Astrocyte of the cerebellum (primary cell): ENCODE results near the gene LMCD1.

Experiments
- DNase-seq: peaks from one replicate; pipeline ENCODE4 v3.0.0-alpha.2; 2011; ENCODE audit warnings: low read depth
- H3K4me3 ChIP-seq: 2 replicates; pipeline ENCODE4 v1.5.1; 2011; ENCODE audit warnings: mild to moderate bottlenecking, low read depth, low read length, moderate library complexity
- in situ Hi-C: cut with HindIII; loops from 2 replicates; pipeline ENCODE4 v1.10.0; 2017; ENCODE audit warnings: low sequenced_read_pairs
- TF ChIP-seq, protein P1 (sequence below): IDR thresholded peaks from 2 replicates; pipeline ENCODE4 v1.5.1; 2012; ENCODE audit warnings: low read length, low read depth, moderate library complexity, mild to moderate bottlenecking; ENCODE audit errors: missing control alignments

The LMCD1 gene

DNA sequence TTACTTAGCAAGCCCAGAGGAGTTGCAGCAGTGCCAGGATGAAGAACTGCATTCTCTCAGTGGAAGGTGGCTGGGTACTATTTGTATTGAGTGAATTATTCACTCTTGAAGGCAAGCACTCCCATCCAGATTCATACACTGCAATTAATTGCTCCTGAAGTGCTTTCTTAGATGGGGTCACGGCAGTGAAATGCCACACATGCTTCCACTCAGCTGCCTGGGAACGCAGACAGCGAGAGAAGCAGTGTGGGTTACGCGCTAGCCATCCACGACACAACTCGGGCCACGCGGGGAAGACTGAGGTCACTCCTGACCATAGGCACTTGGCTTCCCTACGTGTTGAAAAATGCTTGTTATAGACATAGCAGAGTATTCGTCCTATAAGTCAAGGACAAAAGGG, 30.8 kb upstream of the LMCD1 start:
- H3K4me3 ChIP-seq, result no peak overlapping the region
- DNase-seq, result no peak
- TF ChIP-seq, protein P1, sequence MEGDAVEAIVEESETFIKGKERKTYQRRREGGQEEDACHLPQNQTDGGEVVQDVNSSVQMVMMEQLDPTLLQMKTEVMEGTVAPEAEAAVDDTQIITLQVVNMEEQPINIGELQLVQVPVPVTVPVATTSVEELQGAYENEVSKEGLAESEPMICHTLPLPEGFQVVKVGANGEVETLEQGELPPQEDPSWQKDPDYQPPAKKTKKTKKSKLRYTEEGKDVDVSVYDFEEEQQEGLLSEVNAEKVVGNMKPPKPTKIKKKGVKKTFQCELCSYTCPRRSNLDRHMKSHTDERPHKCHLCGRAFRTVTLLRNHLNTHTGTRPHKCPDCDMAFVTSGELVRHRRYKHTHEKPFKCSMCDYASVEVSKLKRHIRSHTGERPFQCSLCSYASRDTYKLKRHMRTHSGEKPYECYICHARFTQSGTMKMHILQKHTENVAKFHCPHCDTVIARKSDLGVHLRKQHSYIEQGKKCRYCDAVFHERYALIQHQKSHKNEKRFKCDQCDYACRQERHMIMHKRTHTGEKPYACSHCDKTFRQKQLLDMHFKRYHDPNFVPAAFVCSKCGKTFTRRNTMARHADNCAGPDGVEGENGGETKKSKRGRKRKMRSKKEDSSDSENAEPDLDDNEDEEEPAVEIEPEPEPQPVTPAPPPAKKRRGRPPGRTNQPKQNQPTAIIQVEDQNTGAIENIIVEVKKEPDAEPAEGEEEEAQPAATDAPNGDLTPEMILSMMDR, result no peak
- in situ Hi-C loops, result no loop called here

DNA sequence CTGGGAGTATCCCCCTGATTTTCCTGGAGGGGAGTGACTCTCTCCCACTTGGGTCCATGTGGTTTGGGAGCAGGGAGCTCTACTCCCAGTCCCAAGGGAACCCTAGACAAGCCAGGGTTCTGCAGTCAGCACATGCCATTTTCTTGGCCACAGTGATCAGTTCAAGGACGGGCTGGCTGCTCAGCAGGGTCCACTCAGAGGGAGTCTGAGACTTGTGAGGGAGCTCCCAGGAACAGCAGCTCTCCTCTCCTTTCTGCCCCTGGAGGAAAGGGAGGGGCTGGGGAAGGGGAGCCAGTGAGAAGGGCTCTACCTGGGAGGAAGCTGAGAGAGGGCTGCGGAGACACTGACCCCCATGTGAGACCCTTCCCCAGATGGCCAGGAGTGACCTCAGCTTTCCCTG, 29.1 kb upstream of the LMCD1 start:
- in situ Hi-C loops, result no loop called here
- DNase-seq, result no peak
- TF ChIP-seq, protein P1, result no peak
- H3K4me3 ChIP-seq, result no peak overlapping the region

DNA sequence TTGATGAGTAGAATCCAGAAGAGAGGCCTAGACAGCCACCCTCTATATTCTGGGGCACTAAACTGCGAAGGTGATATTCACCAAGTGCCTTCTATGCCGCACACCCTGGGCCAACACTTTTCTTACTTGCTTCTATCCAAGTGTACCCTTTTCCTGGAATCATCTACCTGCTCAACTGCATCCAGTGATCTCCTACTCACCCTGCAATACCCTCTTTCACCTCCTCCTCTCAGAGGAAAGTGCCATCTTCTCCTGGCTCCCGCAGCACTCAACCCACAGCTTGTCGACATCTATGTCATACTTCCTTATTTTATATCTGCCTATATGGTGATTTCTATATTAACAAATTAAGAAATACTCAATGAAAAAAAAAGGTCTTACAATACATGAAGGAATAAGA, 28.6 kb upstream of the LMCD1 start:
- TF ChIP-seq, protein P1, result no peak
- H3K4me3 ChIP-seq, result no peak overlapping the region
- in situ Hi-C loops, result no loop called here
- DNase-seq, result no peak

DNA sequence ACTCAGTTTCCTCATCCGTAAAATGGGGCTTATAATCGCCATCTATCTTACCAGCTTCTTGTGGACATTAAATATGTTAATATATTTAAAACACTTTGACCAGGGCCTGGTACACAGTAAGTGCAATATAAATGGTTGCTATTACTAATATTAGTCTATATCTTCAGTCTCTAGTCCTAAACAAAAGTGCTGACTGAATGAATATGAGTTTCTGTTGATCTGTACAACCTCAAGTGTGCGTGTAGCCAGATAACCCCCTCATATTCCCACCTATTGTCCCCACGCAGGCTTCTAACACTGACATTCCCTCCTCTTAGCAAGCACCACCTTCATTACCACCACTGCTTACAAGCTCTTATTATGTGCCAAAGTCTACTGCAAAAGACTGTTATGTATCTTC, 27.6 kb upstream of the LMCD1 start:
- H3K4me3 ChIP-seq, result no peak overlapping the region
- in situ Hi-C loops, result no loop called here
- DNase-seq, result no peak
- TF ChIP-seq, protein P1, result no peak

DNA sequence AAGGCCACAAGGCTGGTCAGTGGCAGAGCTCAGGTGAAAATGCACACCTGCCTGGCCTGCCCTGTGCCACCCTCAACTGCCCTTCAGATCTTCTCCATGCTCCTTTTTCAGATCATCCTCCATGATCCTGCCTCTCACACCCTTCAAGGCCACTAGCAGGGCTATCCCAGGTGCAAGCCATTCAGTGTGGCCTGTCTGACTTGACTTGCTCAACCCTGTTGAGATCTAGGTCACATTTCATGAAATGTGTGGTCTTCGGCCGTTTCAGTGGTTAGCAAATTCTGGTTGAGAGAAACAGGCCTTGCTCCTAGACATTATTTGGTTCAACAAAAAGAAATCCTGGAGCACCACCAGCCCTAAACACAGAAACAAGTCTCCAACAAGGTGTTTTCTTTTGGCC, 26.6 kb upstream of the LMCD1 start:
- no peak overlapping the region for H3K4me3 ChIP-seq
- no peak for DNase-seq
- TF ChIP-seq, protein P1, result no peak
- in situ Hi-C loops, result no loop called here

DNA sequence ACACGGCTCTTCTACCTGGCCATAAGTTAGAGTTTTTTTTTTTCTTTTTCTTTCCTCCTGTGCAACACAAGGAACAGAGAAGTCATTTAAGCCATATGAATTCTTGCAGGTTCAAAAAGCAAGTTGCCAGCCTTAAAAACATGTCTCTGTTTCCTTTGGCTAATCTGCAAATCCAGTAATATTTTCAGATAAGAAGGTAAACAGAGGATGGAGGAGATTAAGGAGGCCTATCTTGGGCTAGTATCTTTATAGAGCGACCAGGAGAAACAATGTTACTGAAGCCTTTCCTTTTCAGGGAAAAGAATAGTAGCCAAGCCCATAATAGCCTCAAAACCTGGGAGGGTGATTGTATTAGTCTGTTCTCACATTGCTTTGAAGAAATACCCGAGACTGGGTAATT, 20.9 kb upstream of the LMCD1 start:
- DNase-seq, result no peak
- no peak overlapping the region for H3K4me3 ChIP-seq
- TF ChIP-seq, protein P1, result no peak
- in situ Hi-C loops, result no loop called here

DNA sequence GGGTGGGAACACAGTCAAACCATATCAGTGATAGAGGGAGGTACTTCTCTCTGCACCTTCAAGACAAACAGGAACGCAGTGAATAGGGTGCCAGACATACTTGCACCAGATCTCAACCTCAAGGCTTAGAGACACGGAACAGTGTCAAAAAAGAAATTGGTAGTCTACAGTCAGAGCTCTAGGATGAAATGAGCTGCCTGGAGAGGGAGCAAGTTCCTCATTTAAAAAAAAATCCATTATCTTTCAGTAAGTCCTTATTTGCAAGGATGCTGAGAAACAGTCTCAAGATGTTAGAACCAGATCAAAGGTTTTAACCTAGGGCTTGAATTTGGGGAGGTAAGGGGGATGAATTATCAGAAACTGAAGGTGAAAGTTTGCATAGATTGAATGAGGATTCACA, 20.2 kb upstream of the LMCD1 start:
- no peak overlapping the region for H3K4me3 ChIP-seq
- in situ Hi-C loops, result no loop called here
- DNase-seq, result no peak
- TF ChIP-seq, protein P1, result no peak
